Lung microvascular endothelial cell (primary cell): ENCODE results near the gene PLXND1. TPM values are rescaled to one million over a fixed set of nuclear protein-coding genes. Genes with fewer than 3 reads are reported as not detected.
A peak's percentile ranks its signal among the peaks of the same experiment; 100 is the strongest.

Experiments used
- DNase-seq, 2 donors: peaks; one replicate each; pipeline versions ENCODE4 v3.0.0 to v3.0.0-alpha.2; 2010; ENCODE audit warnings: low read depth in 2 of 2
- total RNA-seq: library from RNA; depleted of rRNA; stranded (reverse); fragments of >200 nt; gene quantifications from 2 replicates; pipeline ENCODE4 v1.2.1, GENCODE V29; 2014

PLXND1 gene
- total RNA-seq, 1 donor from 2014 or later = 131 TPM

GRCh38 chr3:129602730-129603560 is 3.5 kb downstream of the PLXND1 start:
- DNase-seq = peak; percentile 70 to 98

DNA sequence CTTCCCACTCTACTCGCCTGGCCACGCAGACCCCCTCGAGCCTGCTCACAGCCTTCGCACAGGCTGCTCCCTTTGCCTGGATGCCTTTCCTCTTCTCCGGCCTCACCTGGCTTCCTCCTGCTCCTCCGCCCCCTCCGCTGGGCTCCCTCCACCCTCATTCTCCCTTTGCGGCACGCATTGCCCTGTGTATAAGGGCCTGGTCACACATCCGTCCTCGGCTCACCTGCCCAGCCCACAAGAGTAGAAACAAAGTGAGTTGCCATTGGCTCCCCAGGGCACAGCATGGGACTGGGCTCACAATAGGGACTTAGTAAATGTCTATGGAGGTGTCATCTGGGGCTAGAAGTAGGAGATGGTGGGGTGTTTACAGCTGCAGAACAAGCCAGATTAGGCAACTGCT is 4.2 kb downstream of the PLXND1 start:
- DNase-seq = no peak

- DNase-seq = no peak
Observed at GRCh38 chr3:129601713-129602112, 4.8 kb downstream of the PLXND1 start.

DNA sequence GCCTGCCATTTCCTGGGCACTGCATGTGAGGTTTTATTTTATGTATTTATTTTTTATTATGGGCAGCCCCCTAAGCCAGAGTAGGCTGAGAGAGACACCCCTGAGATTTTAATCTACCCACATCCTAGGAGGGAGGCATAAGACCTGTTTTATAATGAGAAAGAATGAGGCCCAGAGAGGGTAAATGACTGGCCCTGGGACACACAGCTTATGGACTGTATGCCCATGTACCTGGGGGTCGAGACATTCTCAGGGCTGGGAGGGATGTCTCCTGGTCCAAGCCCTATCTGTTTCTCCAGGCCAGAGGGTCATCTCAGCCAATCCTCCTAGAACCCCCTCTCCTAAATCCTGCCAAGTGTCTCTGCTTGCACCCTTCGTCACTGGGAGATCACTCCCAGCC is 6.1 kb downstream of the PLXND1 start:
- no peak for DNase-seq

DNA sequence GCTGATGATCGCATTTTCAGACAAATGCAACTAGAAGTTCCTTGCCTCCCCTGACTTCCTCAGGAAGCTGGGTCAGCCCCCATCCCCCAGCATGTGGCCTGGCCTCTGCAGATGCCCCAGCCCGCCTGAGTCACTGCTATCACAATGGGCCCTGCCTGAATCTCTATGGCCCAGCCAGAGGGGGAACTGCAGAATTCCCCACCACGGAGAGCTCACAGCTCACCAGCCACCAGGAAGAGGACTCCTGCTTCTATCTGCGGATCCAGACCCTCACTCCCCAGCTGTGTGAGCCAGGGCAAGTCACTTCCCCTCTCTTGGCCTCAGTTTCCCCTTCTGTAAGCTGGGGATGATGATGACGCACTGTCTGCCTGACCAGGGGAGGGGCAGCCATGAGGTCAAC is 6.9 kb downstream of the PLXND1 start:
- DNase-seq = peak; percentile 91 to 98

DNA sequence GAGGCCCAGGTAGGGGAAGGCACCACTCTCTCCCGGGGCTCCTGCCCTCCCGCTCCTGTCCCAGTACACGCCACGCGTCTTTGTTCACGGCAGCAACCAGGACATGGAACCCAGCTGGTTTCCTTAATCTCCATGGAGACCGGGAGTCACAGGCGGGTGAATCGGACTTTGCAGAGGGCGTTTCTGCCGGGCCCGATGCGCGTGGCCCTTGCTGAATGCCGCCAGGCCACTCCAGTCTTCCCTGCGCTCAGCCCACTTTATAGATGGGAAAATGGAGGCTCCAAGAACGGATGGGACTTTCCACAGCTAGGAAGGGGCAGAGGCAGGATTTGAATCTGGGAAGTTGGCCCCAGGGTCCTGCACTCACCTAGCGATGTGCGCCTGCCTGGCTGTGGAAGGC is 7.4 kb downstream of the PLXND1 start:
- peak; percentile 50 to 87 for DNase-seq

DNA sequence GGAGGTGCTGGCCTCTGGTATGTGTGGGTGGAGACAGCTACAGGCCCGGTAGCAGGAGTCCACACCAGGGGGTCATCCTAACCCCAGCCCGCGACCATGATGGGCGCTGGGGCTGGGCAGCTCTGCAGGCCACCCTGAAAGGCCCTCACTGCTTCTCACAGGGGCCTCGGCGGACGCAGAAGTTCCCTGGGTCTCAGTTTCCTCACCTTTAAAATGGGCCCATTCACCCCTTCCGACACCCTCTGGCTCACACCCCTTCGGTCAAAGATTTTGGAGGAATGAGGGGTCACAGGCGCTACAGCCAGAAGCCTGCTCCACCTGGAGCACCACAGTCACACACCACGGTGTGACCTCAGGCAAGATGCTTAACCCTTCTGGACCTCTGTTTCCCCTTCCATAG is 8.0 kb downstream of the PLXND1 start:
- DNase-seq = no peak

- DNase-seq = peak in 1 of 2 donors; percentile 55
Observed at GRCh38 chr3:129598000-129598381, 8.5 kb downstream of the PLXND1 start.

DNA sequence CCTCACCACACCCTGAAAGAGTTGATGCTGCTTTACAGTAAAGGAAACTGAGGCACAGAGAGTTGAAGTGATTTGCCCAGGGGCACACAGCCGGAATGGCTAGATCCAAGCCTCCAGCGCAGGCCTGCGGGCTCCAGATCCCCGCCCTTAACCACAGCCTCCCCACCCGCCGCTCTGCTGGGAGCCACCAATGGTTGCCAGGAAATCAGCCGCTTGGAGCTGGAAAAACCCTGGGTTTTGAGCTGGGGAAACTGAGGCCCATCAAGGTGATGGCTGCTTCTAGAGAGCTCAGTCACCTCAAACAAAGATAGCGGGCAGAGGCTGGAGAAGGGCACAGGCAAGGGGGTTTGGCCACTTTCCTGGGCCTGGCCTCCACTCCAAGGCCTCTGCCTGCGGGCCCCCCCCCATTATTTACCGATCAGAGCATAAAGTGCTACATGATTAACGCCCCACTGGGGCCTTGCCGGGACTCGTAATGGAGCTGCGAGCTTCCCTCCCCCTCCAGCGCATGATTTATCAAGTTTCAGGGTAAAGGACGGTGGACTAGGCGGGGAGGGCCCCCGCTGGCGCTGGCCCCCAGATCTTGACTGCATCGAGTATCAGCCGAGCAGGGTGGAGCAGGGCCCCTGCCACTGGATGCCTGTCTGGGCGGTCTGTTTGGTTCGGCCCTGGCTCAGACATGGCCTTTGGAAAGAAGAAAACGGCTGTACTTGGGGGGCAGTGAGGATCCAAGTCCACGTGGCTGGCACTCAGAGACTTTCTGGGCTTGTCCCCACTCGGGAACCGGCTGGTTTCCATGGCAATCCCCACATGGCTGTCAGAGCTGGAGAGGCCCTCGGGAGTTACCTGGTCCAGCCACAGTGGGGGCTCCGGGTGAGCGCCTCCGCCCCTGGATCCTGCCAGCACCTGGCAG is 9.1 kb downstream of the PLXND1 start:
- peak; percentile 56 to 63 for DNase-seq

GRCh38 chr3:129596194-129597086 is 10.0 kb downstream of the PLXND1 start:
- DNase-seq = peak; percentile 96 to 98

DNA sequence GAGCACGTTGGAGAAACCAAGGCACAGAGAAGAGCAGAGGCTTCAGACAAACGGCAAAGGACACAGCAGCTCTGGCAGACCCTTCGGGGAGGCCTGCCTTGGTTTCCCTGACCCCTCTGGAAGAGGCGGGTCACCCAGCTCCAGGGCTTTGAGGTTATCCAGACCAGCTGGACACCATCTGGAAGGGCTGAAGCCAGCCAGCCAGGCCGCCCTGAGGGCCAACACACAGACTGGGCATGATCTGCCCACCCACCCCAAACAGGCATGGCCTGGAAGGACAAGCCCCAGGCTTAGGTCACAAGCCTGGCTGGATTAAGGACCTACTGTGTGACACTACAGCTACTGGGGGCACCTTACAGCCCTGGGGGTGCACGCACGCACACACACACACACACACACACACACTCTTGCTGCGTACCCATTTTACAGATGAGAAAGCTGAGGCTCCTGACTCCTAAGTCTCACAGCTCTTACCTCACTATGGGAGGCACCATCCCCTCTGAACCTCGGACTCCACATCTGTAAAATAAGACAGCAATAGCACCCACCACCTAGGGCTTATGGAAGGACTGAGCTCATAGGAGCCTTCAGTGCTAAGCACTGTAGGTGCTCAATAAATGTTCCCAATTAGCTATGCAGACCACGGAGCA is 10.8 kb downstream of the PLXND1 start:
- DNase-seq = no peak

DNA sequence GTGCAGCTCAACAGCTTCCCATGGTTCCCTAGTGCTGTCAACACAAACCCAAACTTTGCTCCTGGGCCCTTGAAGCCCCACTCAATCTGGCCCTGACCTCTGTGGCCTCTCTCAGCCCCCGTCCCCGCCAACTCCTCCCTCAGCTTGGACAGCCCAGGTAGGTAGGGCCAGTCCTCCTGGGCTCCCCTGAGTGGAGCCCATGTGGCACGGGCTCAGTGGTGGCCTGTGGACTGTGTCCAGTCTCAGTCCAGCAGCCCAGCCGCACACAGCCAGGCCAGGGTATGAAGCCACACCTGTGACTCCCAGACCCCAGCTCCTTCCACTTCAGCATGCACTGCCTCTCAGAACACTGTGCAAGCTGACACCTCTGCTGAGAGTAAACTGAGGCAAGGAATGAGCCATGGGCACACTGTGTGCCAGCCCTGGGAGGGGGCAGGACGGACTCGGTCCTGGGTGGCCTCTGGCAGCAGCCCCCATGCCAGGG is 11.5 kb downstream of the PLXND1 start:
- no peak for DNase-seq

GRCh38 chr3:129594409-129594808 is 12.1 kb downstream of the PLXND1 start:
- DNase-seq = no peak

DNA sequence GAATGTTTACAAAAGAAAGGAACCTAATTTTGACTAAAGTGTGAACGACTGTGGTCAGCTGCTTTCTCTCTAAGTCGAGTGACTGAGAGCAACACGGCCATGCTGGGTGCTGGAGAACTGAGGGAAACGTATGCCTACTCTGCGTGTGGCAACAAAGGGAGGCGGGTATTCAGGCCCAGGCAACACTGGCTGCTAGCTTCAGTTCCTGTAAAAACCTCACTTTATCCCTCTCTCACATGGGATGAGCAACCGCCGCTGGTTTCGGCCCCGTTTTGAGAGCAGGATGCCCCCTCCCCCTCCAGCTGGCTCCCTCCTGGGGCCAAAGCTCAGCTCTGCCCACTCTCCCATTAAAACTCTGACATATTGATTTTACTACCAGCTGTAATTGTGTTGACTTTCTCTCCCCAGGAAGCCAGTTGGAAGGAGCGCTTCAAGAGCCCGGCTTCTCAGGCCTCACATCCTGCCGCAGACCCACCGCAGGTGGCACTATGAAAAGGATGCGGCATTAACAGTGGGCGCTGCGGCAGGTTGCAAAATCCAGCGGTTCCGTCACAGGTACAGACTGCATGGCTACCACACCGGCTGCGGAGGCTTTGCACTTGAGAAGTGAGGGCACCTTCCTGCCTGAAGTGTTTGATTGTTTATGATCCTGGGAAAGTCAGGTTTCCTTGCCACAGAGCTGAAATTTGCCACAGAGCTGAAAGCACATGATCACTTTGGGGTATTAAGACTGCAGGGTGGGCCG is 12.7 kb downstream of the PLXND1 start:
- peak; percentile 46 to 55 for DNase-seq

DNA sequence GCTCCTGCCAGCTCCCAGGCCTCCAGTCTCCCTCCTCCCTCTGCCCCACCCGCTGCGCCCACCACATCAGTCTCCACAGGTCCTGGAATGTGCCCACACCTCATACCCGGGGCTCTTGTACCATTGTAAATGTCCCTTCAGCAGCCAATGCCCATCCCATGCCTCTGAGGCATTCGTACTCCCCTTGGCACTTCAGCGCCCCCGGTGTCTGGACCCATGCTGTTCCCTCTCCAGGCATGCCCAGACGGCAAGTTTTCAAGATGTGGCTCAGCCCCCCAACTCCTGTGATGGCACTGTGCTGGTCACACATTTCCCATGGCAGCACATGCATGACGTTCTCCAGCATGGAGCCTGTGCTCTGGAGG is 13.3 kb downstream of the PLXND1 start:
- DNase-seq = no peak

DNA sequence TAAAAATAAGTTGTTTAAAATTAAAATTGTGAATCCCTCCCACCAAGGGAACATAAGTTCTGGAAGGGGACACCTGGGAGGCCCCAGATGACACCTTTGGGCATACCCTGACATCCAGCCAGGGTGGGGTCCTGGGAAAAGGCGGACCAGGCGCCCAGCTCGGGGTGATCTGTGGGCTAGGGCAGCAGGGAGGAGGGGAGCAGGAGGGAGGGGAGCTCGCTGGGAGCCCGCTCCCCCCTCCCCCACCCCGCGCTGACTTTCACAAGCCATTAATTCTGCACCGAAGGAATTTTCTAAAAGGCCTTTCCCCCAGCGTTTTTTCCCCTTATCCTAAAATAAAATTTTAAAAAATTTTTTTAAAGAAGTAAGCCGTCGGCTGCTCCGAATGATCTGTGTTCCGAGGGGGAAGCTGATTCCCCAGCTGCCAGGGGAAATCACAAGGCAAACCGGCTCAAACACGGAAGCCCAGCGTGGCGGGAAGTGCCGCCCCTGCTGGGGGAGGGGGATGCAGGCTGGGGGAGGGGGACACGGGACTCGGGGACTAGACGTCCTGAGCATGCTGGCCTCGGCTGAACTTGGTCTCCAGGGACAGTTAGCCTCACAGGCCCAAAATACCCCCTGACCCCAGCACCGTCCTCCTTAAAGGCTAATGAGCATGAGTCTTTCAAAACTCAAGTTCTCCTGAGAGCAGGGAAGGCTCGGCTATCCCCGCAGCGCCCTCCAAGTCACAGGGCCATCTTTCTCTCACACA is 13.9 kb downstream of the PLXND1 start:
- DNase-seq = peak; percentile 62 to 75

DNA sequence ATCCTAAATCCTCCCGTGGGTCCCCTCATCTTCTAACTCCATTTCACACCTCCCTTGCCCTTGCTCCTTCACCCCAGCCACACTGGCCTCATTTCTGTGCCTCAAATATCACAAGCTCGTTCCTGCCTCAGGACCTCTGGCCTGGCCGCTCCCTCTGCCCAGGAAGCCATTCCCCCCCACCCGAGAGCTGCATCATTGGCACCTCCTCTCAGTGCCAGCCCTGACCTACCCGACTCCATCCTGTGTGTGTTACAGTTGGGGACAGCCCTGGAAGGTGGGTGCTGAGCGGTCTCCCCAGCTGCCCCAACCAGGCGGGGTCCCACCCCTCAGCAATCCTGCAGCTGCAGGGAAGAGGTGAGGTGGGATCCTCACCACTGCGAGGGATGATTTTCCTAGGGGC is 14.5 kb downstream of the PLXND1 start:
- DNase-seq = no peak

DNA sequence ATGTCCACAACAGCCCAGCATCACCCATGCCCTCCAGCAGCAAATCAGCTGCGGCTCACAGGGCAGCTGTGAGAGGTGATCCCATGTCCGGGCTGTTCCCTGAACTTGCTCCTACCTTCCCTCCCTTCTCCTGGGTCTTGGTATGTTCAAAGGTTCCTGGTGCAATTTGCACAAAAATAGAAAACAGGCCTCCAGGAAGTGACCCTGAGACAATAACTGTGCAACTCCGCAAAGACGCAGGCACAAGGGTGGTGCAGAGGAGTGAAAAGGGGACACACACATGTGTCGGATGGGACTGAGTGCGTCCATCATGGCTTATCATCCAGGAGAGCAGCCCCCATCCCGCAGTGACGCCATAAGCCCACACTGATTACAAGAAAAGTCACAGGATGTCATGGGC is 16.3 kb downstream of the PLXND1 start:
- DNase-seq = no peak

DNA sequence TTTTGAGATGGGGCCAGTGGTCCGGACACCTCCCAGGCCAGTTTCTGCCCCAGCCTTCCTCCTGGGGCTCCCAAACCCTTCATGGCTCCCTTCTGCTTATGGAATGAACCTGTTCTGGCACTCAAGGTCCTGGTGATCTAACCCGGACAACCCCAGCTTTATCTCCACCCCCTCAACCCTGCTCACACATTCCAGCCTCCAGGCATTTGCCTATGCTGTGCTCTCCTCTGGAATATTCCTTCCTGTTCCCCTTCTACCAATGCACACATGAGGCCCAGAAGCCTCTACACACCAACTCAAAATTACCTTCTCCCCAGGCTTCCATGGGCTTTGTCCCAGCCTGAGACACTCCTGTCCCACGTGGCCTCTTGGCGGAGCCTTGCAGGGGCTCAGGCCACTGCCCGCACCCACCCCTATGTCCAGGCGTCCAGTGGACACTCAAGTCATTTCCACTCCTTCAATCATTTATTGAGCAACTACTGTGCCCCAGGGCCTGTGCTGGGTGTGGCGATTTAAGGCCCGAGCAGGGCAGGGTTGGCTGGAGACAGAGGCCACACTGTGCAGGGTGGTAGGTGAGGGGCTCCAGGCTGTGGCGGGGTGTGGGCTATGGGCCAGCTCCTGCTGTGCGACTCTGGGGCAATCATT is 18.8 kb downstream of the PLXND1 start:
- DNase-seq = no peak
